Breast epithelium (tissue), 3 donors: ENCODE measurements around the gene PBX3.

Experiments used
- CTCF ChIP-seq, 3 donors: fragments of 450-650 bp; IDR thresholded peaks; one replicate each; pipeline ENCODE4 v1.5.1; 2016 to 2017; ENCODE audit warnings: antibody characterized with exemption in 3 of 3, mild to moderate bottlenecking in 3 of 3, moderate library complexity in 3 of 3
- POLR2AphosphoS5 ChIP-seq, 3 donors: sonication (generic); formaldehyde crosslinking; IDR thresholded peaks; one replicate each; pipeline ENCODE4 v1.6.1; 2017; ENCODE audit warnings: antibody characterized with exemption in 3 of 3

- TF ChIP-seq POLR2AphosphoS5 (IDR thresholded peaks at IDR 0.05) (no peak), CTCF (IDR thresholded peaks at IDR 0.05) (no peak)
Observed at GRCh38 chr9:125963932-125964331, 216.8 kb downstream of the PBX3 start.
